Stimulated activated naive CD4-positive, alpha-beta T cell treated with Interleukin-2 at 50 U/mL for 16 hours (primary cell): ENCODE data around the gene RNF224.

Experiments
- DNase-seq: peaks from one replicate; lab custom pipeline; 2025; lab: John Stamatoyannopoulos, UW

Gene RNF224

GRCh38 chr9:137227054-137227852 is at the start of gene RNF224:
Gene RNF224, plus strand, starts transcription at chr9:137227502. Its CDS starts 834 bp downstream, at chr9:137228336.
- DNase-seq, result peak; percentile 68

- no peak for DNase-seq
Measured at GRCh38 chr9:137178201-137178938, 48.9 kb upstream of the RNF224 start.

GRCh38 chr9:137178939-137179630 is 48.2 kb upstream of the RNF224 start:
- DNase-seq, result no peak

GRCh38 chr9:137179761-137180160 is 47.5 kb upstream of the RNF224 start:
- no peak for DNase-seq

- no peak for DNase-seq
Measured at GRCh38 chr9:137180491-137180890, 46.8 kb upstream of the RNF224 start.

- DNase-seq, result no peak
Measured at GRCh38 chr9:137181680-137182079, 45.6 kb upstream of the RNF224 start.

- DNase-seq, result no peak
Measured at GRCh38 chr9:137182836-137183235, 44.5 kb upstream of the RNF224 start.

GRCh38 chr9:137183980-137184595 is 43.2 kb upstream of the RNF224 start:
- no peak for DNase-seq

- no peak for DNase-seq
Measured at GRCh38 chr9:137184881-137185660, 42.2 kb upstream of the RNF224 start.

GRCh38 chr9:137185921-137186320 is 41.4 kb upstream of the RNF224 start:
- DNase-seq, result no peak

GRCh38 chr9:137186385-137186784 is 40.9 kb upstream of the RNF224 start:
- DNase-seq, result no peak

GRCh38 chr9:137187386-137187785 is 39.9 kb upstream of the RNF224 start:
- DNase-seq, result no peak

GRCh38 chr9:137188086-137188489 is 39.2 kb upstream of the RNF224 start:
- DNase-seq, result no peak

- peak; percentile 87 for DNase-seq
Measured at GRCh38 chr9:137188490-137189296, 38.6 kb upstream of the RNF224 start, which contains the start of the genes ANAPC2 and SSNA1. Gene ANAPC2, minus strand, starts transcription at chr9:137188560. Its CDS starts 28 bp downstream, at chr9:137188532. Gene SSNA1, plus strand, starts transcription at chr9:137188676. Its CDS starts 51 bp downstream, at chr9:137188727.

GRCh38 chr9:137189297-137190295 is 37.7 kb upstream of the RNF224 start:
- DNase-seq, result no peak

- no peak for DNase-seq
Measured at GRCh38 chr9:137190315-137190856, 36.9 kb upstream of the RNF224 start.

- DNase-seq, result no peak
Measured at GRCh38 chr9:137191245-137191644, 36.1 kb upstream of the RNF224 start.

- DNase-seq, result no peak
Measured at GRCh38 chr9:137191691-137192447, 35.4 kb upstream of the RNF224 start.
